K562 treated with DMSO at 1 percent for 4 hours (cell line): ENCODE measurements around the gene TNFSF18. TPM values are rescaled to one million over a fixed set of nuclear protein-coding genes. Genes with fewer than 3 reads are reported as not detected.

Experiments
- total RNA-seq: library from RNA; unstranded; fragments of 300-600 nt; gene quantifications from 2 replicates; pipeline ENCODE4 v1.2.3, GENCODE V29; 2022; ENCODE audit not compliant: insufficient read depth

TNFSF18 gene
- not detected in 2 replicates for total RNA-seq

GRCh38 chr1:173050865-173051264 is at the start of gene TNFSF18:
TSS of gene TNFSF18 (minus strand) at chr1:173050941. CDS start at chr1:173050896, 45 bp downstream.

Other genes starting within 250 kb of the TNFSF18 start
- 0.57 and 1.2 TPM in 2 replicates for gene TNFSF4, start 156.4 kb upstream of the TNFSF18 start, total RNA-seq